Esophagus muscularis mucosa (tissue), 4 donors: ENCODE measurements around the gene SDCBP2.

ENCODE experiments used
- CTCF ChIP-seq, 3 experiments: fragments of 200-600 bp in 2 of 3; fragments of 450-650 bp in 1 of 3; sonication (generic) in 2 of 3; IDR thresholded peaks; one replicate each; pipeline ENCODE4 v1.5.1; 2017 to 2019; ENCODE audit warnings: antibody characterized with exemption in 3 of 3, mild to moderate bottlenecking in 2 of 3, moderate library complexity in 1 of 3
- EP300 ChIP-seq: sonication (generic); formaldehyde crosslinking; IDR thresholded peaks from one replicate; pipeline ENCODE4 v1.6.1; 2017; ENCODE audit warnings: antibody characterized with exemption
- POLR2A ChIP-seq: fragments of 450-650 bp; IDR thresholded peaks from one replicate; pipeline ENCODE4 v1.6.1; 2017; ENCODE audit warnings: antibody characterized with exemption, moderate library complexity, mild to moderate bottlenecking, low read depth
- POLR2AphosphoS5 ChIP-seq, 2 donors: sonication (generic); formaldehyde crosslinking; IDR thresholded peaks; one replicate each; pipeline ENCODE4 v1.6.1; 2017; ENCODE audit warnings: antibody characterized with exemption in 2 of 2

GRCh38 chr20:1345030-1345755 lies 16.3 kb upstream of the SDCBP2 start:
- TF ChIP-seq POLR2A (no peak), EP300 (no peak), CTCF (IDR thresholded peaks at IDR 0.05) (no peak), POLR2AphosphoS5 (IDR thresholded peaks at IDR 0.05) (no peak)
